PFSK-1 (cell line): Measurements from ENCODE around the gene ZNF276.

ENCODE experiments used
- FOXP2 ChIP-seq: optimal IDR thresholded peaks from 2 replicates; pipeline ENCODE3; 2011; ENCODE audit warnings: borderline replicate concordance, control low read depth, inconsistent platforms; ENCODE audit not compliant: insufficient read depth; ENCODE audit errors: extremely low read length, extremely low read depth
- POLR2AphosphoS5 ChIP-seq: IDR thresholded peaks from 2 replicates; pipeline ENCODE4 v1.6.1; 2012; ENCODE audit warnings: low read depth, mild to moderate bottlenecking, control low read depth, low read length, moderate library complexity
- SIN3A ChIP-seq: IDR thresholded peaks from 2 replicates; pipeline ENCODE4 v1.6.1; 2012; ENCODE audit warnings: mild to moderate bottlenecking, low read length, moderate library complexity, borderline replicate concordance; ENCODE audit not compliant: insufficient read depth
- TAF1 ChIP-seq: IDR thresholded peaks from 2 replicates; pipeline ENCODE4 v1.6.1; 2012; ENCODE audit warnings: low read length, control low read depth, borderline replicate concordance; ENCODE audit not compliant: insufficient read depth
- TF ChIP-seq, protein P1 (sequence below), 2 experiments: IDR thresholded peaks; 2 replicates each; pipeline versions ENCODE4 v1.6.1 to v1.8.0; 2011 to 2012; ENCODE audit warnings: low read depth in 2 of 2, low read length in 2 of 2, control low read depth in 1 of 2, inconsistent platforms in 1 of 2, mild to moderate bottlenecking in 1 of 2, moderate library complexity in 1 of 2; ENCODE audit not compliant: insufficient read depth in 1 of 2

The ZNF276 gene

DNA sequence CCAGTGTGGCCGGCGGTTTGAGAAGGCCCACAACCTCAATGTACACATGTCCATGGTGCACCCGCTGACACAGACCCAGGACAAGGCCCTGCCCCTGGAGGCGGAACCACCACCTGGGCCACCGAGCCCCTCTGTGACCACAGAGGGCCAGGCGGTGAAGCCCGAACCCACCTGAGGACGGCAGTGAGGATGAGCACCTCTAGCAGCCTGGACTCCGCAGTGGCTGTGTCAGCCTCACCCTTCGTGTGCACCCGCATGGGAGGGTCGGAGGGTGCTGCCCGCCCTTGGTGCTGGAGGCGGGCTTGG lies 16.7 kb downstream of the ZNF276 start:
- TF ChIP-seq TAF1, result no peak
- no peak for TF ChIP-seq FOXP2
- TF ChIP-seq POLR2AphosphoS5, result 0 out of 2 replicates have a peak, but pooled peaks have one; percentile 7
- no peak for TF ChIP-seq SIN3A
- TF ChIP-seq, protein P1, sequence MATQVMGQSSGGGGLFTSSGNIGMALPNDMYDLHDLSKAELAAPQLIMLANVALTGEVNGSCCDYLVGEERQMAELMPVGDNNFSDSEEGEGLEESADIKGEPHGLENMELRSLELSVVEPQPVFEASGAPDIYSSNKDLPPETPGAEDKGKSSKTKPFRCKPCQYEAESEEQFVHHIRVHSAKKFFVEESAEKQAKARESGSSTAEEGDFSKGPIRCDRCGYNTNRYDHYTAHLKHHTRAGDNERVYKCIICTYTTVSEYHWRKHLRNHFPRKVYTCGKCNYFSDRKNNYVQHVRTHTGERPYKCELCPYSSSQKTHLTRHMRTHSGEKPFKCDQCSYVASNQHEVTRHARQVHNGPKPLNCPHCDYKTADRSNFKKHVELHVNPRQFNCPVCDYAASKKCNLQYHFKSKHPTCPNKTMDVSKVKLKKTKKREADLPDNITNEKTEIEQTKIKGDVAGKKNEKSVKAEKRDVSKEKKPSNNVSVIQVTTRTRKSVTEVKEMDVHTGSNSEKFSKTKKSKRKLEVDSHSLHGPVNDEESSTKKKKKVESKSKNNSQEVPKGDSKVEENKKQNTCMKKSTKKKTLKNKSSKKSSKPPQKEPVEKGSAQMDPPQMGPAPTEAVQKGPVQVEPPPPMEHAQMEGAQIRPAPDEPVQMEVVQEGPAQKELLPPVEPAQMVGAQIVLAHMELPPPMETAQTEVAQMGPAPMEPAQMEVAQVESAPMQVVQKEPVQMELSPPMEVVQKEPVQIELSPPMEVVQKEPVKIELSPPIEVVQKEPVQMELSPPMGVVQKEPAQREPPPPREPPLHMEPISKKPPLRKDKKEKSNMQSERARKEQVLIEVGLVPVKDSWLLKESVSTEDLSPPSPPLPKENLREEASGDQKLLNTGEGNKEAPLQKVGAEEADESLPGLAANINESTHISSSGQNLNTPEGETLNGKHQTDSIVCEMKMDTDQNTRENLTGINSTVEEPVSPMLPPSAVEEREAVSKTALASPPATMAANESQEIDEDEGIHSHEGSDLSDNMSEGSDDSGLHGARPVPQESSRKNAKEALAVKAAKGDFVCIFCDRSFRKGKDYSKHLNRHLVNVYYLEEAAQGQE (IDR thresholded peaks at IDR 0.05; ENCODE audit: insufficient read depth in 1 of 2, low read depth in 2 of 2, low read length in 2 of 2), result no peak

DNA sequence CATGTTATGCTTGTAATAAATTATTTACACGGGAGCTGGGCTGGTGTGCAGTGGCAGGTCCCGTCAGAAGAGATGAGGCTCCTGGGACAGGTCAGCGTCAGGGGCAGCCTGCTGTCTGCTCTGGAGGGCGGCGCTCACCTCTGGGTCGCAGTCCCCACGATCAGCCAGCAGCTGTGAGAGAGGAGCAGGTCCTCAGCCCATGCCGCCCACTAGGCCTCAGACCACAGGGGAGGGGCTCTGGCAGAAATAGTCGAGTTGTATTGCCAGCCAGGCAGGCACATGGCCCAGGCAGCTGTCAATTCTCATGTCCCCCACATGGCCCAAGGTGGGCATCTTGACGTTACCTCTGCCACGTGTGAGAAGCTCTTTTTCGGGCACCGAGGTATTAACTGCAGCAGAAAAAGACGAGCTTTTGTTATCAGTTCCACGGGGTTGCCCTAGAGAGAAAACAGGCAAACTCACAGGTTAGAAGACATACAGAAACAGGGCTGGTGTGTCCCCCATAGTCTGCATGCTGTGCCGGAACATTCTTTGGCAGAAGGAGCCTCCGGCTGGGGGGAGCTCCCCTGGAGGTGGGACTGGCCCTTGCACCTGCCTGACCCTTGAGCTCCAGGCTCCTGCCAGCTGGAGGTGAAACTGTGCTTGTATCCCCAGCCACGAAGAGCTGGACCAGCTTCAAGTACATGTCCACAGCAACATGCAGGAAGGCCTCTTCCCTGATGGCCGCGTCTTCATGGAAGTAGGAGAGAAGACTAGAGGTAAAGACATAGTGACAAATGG lies 17.4 kb downstream of the ZNF276 start:
- TF ChIP-seq, protein P1 (IDR thresholded peaks at IDR 0.05; ENCODE audit: insufficient read depth in 1 of 2, low read depth in 2 of 2, low read length in 2 of 2), result no peak
- no peak for TF ChIP-seq FOXP2
- TF ChIP-seq TAF1, result no peak
- TF ChIP-seq POLR2AphosphoS5, result peak; percentile 29; the same call in 1 of the 2 replicates
- no peak for TF ChIP-seq SIN3A

- TF ChIP-seq, protein P1 (IDR thresholded peaks at IDR 0.05; ENCODE audit: insufficient read depth in 1 of 2, low read depth in 2 of 2, low read length in 2 of 2), result no peak
These were observed 18.0 kb downstream of the ZNF276 start for GRCh38 chr16:89739383-89739782.

- TF ChIP-seq POLR2AphosphoS5 (peak; percentile 55), FOXP2 (no peak), TAF1 (no peak), SIN3A (no peak)
- TF ChIP-seq, protein P1 (IDR thresholded peaks at IDR 0.05; ENCODE audit: insufficient read depth in 1 of 2, low read depth in 2 of 2, low read length in 2 of 2), result no peak
These were observed 20.1 kb downstream of the ZNF276 start for GRCh38 chr16:89741342-89742014.
